Measurements from ENCODE around the gene TTC39B. TPM values are rescaled to one million over a fixed set of nuclear protein-coding genes. Genes with fewer than 3 reads are reported as not detected.
A peak's percentile ranks its signal among the peaks of the same experiment; 100 is the strongest.

TTC39B gene
- total and polyA plus RNA-seq, 2 donors: 9.4 to 10.6 TPM

DNA sequence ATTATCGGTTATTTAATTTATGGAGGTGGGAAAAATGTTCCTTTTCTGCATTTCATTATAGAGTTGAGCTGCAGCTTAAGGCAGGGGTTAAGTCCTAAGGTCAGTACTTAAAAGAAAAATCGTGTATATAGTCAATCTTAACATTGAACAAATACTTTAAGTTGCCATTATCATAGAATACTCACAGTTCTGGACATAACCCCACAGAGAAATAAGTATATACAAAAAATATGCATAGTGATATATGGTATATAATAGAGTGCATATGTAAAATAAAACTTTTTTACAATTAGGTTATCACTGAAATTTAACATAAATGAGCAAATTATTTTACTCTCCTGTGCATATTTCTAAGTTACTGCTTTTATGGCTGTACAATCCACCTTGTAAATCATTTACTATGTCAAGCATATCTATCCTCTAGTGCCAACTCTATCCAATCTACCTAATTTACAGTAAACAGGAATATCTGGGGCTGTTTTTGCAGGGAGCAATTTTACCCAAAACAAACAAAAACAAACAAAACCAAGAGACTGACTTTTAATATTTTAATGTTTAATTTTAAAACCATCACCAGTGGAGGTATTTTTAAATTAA lies 28.8 kb downstream of the TTC39B start:
- DNase-seq (ENCODE audit: low read depth in 6 of 9, low spot score in 9 of 9): no peak
- Histone ChIP-seq H3K27ac (ENCODE audit: low read depth in 1 of 2, low read length in 1 of 2) (no peak overlapping the region), H3K27me3 (ENCODE audit: control insufficient read depth in 2 of 2, insufficient read depth in 1 of 2, low read length in 1 of 2) (no peaks in the 10 kb centered on the region), H3K36me3 (ENCODE audit: control insufficient read depth in 2 of 2, insufficient read depth in 2 of 2, low read length in 1 of 2) (no peaks in the 10 kb centered on the region), H3K4me3 (ENCODE audit: low read length in 2 of 2) (no peak overlapping the region), H3K9me3 (ENCODE audit: control insufficient read depth in 2 of 2, insufficient read depth in 1 of 2, low read length in 1 of 2) (no peaks in the 10 kb centered on the region), H3K4me1 (ENCODE audit: control insufficient read depth in 2 of 2, insufficient read depth in 2 of 2, low read length in 2 of 2) (no peaks in the 10 kb centered on the region)
- 73% methylated on average over 2 of the region's 2 CpGs for WGBS

DNA sequence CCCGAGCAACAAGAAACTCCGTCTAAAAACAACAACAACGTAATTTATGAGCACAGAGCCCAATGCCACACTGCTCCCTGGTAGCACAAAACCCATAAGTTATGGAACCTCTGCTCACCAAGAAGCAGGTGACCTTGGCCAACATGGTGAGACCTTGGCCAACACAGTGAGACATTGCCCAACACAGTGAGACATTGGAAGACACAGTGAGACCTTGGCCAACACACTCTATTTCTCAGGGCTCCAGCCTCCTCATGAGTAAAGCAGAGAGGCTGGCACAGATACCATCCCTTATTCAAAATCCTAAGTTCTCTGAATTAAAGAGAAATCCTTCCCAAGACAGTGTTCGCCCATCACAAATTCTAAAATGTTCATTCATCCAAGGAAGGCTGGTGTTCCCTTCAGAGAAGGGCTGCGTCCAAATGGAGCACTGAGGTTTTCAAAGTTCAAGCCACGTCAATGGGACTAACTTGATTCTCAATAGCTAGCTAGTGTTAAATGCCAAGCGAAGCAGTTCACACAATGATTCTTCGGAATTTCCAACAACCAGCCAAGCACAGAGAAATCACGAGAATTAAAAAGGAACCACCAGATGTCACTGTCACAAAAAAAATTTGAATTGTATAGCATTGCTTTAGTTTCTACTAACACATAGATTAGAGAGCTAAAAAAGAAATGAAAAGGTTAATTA lies 29.5 kb downstream of the TTC39B start:
- no peaks in the 10 kb centered on the region for H3K4me1 ChIP-seq (ENCODE audit: control insufficient read depth in 2 of 2, insufficient read depth in 2 of 2, low read length in 2 of 2)
- H3K4me3 ChIP-seq (ENCODE audit: low read length in 2 of 2): no peak overlapping the region
- no peaks in the 10 kb centered on the region for H3K27me3 ChIP-seq (ENCODE audit: control insufficient read depth in 2 of 2, insufficient read depth in 1 of 2, low read length in 1 of 2)
- no peaks in the 10 kb centered on the region for H3K9me3 ChIP-seq (ENCODE audit: control insufficient read depth in 2 of 2, insufficient read depth in 1 of 2, low read length in 1 of 2)
- WGBS: 81% methylated on average over 9 of the region's 9 CpGs
- H3K27ac ChIP-seq (ENCODE audit: low read depth in 1 of 2, low read length in 1 of 2): no peak overlapping the region
- DNase-seq (ENCODE audit: low read depth in 6 of 9, low spot score in 9 of 9): peak in 1 of 9 donors; percentile 66
- no peaks in the 10 kb centered on the region for H3K36me3 ChIP-seq (ENCODE audit: control insufficient read depth in 2 of 2, insufficient read depth in 2 of 2, low read length in 1 of 2)

DNA sequence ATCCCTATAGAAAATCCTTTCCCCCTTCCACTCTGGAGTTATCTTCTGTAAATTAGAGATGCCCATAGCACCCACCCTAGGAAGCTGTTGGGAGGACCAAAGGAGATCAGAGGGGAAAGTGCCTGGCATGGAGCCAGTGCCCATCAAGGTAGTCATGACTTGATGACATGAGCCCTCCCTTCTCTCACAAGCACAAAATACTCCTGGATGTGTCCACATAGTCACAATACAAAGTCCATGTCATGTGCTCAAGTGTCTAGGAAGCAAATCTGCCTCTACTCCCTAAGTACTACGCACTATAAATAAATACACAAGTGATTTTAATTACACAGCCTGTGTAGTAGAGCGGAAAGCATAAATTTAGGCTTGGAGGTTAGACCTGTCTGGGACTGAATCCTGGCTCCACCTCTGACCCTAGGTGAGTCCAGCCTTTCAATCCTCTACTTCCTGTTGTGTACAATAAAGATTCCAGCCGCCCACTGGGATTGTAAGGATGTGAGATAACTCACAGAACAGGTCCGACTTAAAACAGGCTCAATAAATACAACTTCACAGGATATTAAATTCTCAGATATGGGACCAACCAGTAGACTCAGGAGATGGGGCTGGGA lies 30.6 kb downstream of the TTC39B start:
- no peaks in the 10 kb centered on the region for H3K4me1 ChIP-seq (ENCODE audit: control insufficient read depth in 2 of 2, insufficient read depth in 2 of 2, low read length in 2 of 2)
- no peaks in the 10 kb centered on the region for H3K9me3 ChIP-seq (ENCODE audit: control insufficient read depth in 2 of 2, insufficient read depth in 1 of 2, low read length in 1 of 2)
- H3K27ac ChIP-seq (ENCODE audit: low read depth in 1 of 2, low read length in 1 of 2): no peak overlapping the region
- no peaks in the 10 kb centered on the region for H3K27me3 ChIP-seq (ENCODE audit: control insufficient read depth in 2 of 2, insufficient read depth in 1 of 2, low read length in 1 of 2)
- no peaks in the 10 kb centered on the region for H3K36me3 ChIP-seq (ENCODE audit: control insufficient read depth in 2 of 2, insufficient read depth in 2 of 2, low read length in 1 of 2)
- no peak for DNase-seq (ENCODE audit: low read depth in 6 of 9, low spot score in 9 of 9)
- 97% methylated on average over 4 of the region's 4 CpGs for WGBS
- H3K4me3 ChIP-seq (ENCODE audit: low read length in 2 of 2): no peak overlapping the region

DNA sequence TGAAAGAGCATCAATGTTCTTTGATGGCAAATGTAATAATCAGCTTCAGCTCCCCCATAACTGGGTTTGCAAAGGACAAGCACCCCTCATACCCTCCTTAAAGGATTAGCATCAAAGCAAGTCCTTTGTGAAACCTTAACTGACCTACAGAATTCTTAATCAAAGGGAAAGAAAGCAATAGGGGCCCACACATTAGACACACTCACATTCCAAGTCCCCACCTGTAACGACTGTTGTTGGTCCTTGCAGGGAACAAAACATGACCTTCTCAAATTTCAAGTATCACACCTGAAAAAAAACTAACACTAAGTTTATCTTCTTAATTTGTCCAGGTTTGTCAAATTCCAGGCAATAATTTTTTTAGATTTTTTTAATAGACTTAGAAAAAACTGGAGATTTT lies 32.6 kb downstream of the TTC39B start:
- Histone ChIP-seq H3K4me3 (ENCODE audit: low read length in 2 of 2) (no peak overlapping the region), H3K27ac (ENCODE audit: low read depth in 1 of 2, low read length in 1 of 2) (no peak overlapping the region), H3K27me3 (ENCODE audit: control insufficient read depth in 2 of 2, insufficient read depth in 1 of 2, low read length in 1 of 2) (no peaks in the 10 kb centered on the region), H3K36me3 (ENCODE audit: control insufficient read depth in 2 of 2, insufficient read depth in 2 of 2, low read length in 1 of 2) (no peaks in the 10 kb centered on the region), H3K4me1 (ENCODE audit: control insufficient read depth in 2 of 2, insufficient read depth in 2 of 2, low read length in 2 of 2) (no peaks in the 10 kb centered on the region), H3K9me3 (ENCODE audit: control insufficient read depth in 2 of 2, insufficient read depth in 1 of 2, low read length in 1 of 2) (no peaks in the 10 kb centered on the region)
- no peak for DNase-seq (ENCODE audit: low read depth in 6 of 9, low spot score in 9 of 9)
- WGBS: 90% methylated on average over 1 of the region's 1 CpG

DNA sequence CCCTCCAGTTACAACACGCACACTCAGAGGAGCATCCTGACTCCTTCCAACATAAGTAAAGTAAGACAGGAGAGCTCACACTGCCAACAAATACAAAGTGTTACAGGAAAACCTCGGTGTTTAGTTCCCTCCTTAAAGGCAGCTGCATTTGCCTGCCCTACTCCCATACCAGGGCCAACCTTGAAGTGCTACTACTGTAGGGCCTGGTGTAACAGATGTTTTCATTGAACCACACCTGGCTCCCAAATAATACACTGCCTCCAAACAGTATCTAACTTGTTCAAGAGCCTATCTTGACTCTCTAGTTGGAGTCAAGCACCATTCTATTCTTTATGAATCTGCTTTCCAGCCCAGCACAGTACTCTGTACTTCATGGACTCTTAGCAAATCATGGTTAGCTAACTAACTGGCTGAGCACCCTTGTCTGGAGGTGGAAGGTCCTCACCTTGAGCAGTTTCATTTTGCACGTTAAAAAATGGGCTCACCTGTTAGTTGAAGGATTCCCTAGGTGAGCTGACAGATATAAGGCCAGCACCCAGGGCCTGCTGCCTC lies 34.6 kb downstream of the TTC39B start:
- Histone ChIP-seq H3K4me3 (ENCODE audit: low read length in 2 of 2) (no peak overlapping the region), H3K27me3 (ENCODE audit: control insufficient read depth in 2 of 2, insufficient read depth in 1 of 2, low read length in 1 of 2) (no peaks in the 10 kb centered on the region), H3K27ac (ENCODE audit: low read depth in 1 of 2, low read length in 1 of 2) (no peak overlapping the region), H3K36me3 (ENCODE audit: control insufficient read depth in 2 of 2, insufficient read depth in 2 of 2, low read length in 1 of 2) (no peaks in the 10 kb centered on the region), H3K9me3 (ENCODE audit: control insufficient read depth in 2 of 2, insufficient read depth in 1 of 2, low read length in 1 of 2) (no peaks in the 10 kb centered on the region), H3K4me1 (ENCODE audit: control insufficient read depth in 2 of 2, insufficient read depth in 2 of 2, low read length in 2 of 2) (no peaks in the 10 kb centered on the region)
- DNase-seq (ENCODE audit: low read depth in 6 of 9, low spot score in 9 of 9): no peak
- 58% methylated on average over 3 of the region's 3 CpGs for WGBS

DNA sequence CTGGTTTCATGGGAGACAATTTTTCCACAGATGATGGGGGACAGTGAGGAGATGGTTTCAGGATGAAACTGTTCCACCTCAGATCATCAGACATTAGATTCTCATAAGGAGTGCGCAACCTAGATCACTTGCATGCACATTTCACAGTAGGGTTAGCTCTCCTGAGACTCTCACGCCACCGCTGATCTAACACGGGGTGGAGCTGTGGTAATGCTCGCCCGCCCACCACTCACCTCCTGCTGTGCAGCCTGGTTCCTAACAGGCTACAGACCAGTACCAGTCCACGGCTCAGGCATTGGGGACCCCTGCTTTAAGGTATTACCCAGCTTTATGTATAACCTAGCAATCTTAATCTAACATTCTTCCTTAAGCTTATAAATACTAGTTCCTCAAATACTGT lies 35.6 kb downstream of the TTC39B start:
- no peak for DNase-seq (ENCODE audit: low read depth in 6 of 9, low spot score in 9 of 9)
- no peaks in the 10 kb centered on the region for H3K36me3 ChIP-seq (ENCODE audit: control insufficient read depth in 2 of 2, insufficient read depth in 2 of 2, low read length in 1 of 2)
- no peaks in the 10 kb centered on the region for H3K4me1 ChIP-seq (ENCODE audit: control insufficient read depth in 2 of 2, insufficient read depth in 2 of 2, low read length in 2 of 2)
- no peaks in the 10 kb centered on the region for H3K9me3 ChIP-seq (ENCODE audit: control insufficient read depth in 2 of 2, insufficient read depth in 1 of 2, low read length in 1 of 2)
- WGBS: 98% methylated on average over 7 of the region's 7 CpGs
- no peak overlapping the region for H3K27ac ChIP-seq (ENCODE audit: low read depth in 1 of 2, low read length in 1 of 2)
- H3K4me3 ChIP-seq (ENCODE audit: low read length in 2 of 2): no peak overlapping the region
- no peaks in the 10 kb centered on the region for H3K27me3 ChIP-seq (ENCODE audit: control insufficient read depth in 2 of 2, insufficient read depth in 1 of 2, low read length in 1 of 2)

DNA sequence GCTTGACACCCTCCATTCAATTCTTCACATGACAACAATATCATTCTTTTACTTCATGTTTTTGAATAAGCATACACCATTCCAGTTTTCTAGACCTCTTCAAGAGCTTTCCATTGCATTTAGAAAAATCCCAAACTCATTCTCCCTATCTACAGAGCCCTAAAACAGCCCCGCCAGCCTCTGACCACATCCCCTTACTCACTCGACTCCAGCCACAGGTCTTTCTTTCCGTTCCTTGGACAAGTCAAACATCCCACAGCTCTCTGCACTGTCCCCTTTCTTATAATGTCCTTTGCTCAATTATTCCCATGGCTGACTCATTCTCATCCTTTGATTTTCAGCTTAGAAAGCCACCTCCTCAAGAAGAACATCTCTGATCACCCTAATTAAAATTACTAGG lies 38.2 kb downstream of the TTC39B start:
- 82% methylated on average over 3 of the region's 3 CpGs for WGBS
- H3K4me1 ChIP-seq (ENCODE audit: control insufficient read depth in 2 of 2, insufficient read depth in 2 of 2, low read length in 2 of 2): no peaks in the 10 kb centered on the region
- no peaks in the 10 kb centered on the region for H3K27me3 ChIP-seq (ENCODE audit: control insufficient read depth in 2 of 2, insufficient read depth in 1 of 2, low read length in 1 of 2)
- H3K4me3 ChIP-seq (ENCODE audit: low read length in 2 of 2): no peak overlapping the region
- H3K9me3 ChIP-seq (ENCODE audit: control insufficient read depth in 2 of 2, insufficient read depth in 1 of 2, low read length in 1 of 2): no peaks in the 10 kb centered on the region
- no peak for DNase-seq (ENCODE audit: low read depth in 6 of 9, low spot score in 9 of 9)
- no peak overlapping the region for H3K27ac ChIP-seq (ENCODE audit: low read depth in 1 of 2, low read length in 1 of 2)
- no peaks in the 10 kb centered on the region for H3K36me3 ChIP-seq (ENCODE audit: control insufficient read depth in 2 of 2, insufficient read depth in 2 of 2, low read length in 1 of 2)

DNA sequence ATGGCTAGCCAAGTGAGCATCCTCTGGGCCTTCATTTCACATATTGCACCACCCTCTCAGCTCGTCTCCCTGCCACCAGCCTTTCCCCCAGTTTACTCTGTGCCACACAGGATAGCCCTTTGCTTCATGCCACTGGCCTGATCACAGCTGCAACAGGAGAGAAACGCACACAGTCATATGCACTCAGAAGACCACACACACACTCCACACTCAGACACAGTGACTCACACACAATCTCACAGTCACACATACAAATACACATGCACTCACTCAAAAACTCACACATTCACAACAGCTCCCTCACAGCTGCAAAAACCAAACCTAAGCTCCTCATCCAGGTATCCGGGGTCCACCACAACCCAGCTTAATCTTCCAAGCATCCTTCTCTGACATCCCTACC lies 38.7 kb downstream of the TTC39B start:
- WGBS: 95% methylated on average over 3 of the region's 3 CpGs
- no peak for DNase-seq (ENCODE audit: low read depth in 6 of 9, low spot score in 9 of 9)

DNA sequence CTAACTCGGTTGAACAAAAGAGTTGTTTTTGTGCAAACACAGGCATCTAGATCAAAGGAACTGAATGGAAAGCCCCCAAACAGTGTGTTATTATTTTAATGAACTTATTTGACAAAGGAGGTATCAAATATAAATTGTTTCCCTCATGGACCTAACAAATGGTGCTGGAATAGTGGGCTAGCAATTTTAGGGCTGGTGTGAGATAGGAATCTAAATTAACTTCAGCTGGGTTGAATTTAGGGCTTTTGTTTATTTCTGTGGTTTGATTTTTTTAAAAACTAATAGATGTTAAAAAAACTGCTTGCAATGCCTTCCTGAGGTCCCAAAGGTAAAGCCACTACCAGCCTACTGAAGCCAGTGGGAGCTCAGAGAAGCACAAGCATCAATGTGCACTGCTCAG lies 42.1 kb downstream of the TTC39B start:
- no peak overlapping the region for H3K27ac ChIP-seq (ENCODE audit: low read depth in 1 of 2, low read length in 1 of 2)
- no peaks in the 10 kb centered on the region for H3K27me3 ChIP-seq (ENCODE audit: control insufficient read depth in 2 of 2, insufficient read depth in 1 of 2, low read length in 1 of 2)
- no peaks in the 10 kb centered on the region for H3K4me1 ChIP-seq (ENCODE audit: control insufficient read depth in 2 of 2, insufficient read depth in 2 of 2, low read length in 2 of 2)
- no peaks in the 10 kb centered on the region for H3K36me3 ChIP-seq (ENCODE audit: control insufficient read depth in 2 of 2, insufficient read depth in 2 of 2, low read length in 1 of 2)
- no peak for DNase-seq (ENCODE audit: low read depth in 6 of 9, low spot score in 9 of 9)
- 94% methylated on average over 1 of the region's 1 CpG for WGBS
- no peak overlapping the region for H3K4me3 ChIP-seq (ENCODE audit: low read length in 2 of 2)
- no peaks in the 10 kb centered on the region for H3K9me3 ChIP-seq (ENCODE audit: control insufficient read depth in 2 of 2, insufficient read depth in 1 of 2, low read length in 1 of 2)

More for the DNA sequence above, 38.7 kb downstream of the TTC39B start:
- no peaks in the 10 kb centered on the region for H3K9me3 ChIP-seq (ENCODE audit: control insufficient read depth in 2 of 2, insufficient read depth in 1 of 2, low read length in 1 of 2)
- no peak overlapping the region for H3K27ac ChIP-seq (ENCODE audit: low read depth in 1 of 2, low read length in 1 of 2)
- H3K27me3 ChIP-seq (ENCODE audit: control insufficient read depth in 2 of 2, insufficient read depth in 1 of 2, low read length in 1 of 2): no peaks in the 10 kb centered on the region
- no peaks in the 10 kb centered on the region for H3K36me3 ChIP-seq (ENCODE audit: control insufficient read depth in 2 of 2, insufficient read depth in 2 of 2, low read length in 1 of 2)
- H3K4me1 ChIP-seq (ENCODE audit: control insufficient read depth in 2 of 2, insufficient read depth in 2 of 2, low read length in 2 of 2): no peaks in the 10 kb centered on the region
- H3K4me3 ChIP-seq (ENCODE audit: low read length in 2 of 2): no peak overlapping the region
